B cell (primary cell): ENCODE measurements around the gene FBF1.

Experiments
- EZH2 ChIP-seq: IDR thresholded peaks from 2 replicates; pipeline ENCODE4 v1.6.1; 2012; ENCODE audit warnings: borderline replicate concordance, low read depth, mild to moderate bottlenecking, moderate library complexity, low read length; ENCODE audit not compliant: insufficient read depth, poor library complexity, severe bottlenecking
- TF ChIP-seq, protein P1 (sequence below): fragments of 200-600 bp; IDR thresholded peaks from one replicate; pipeline ENCODE4 v1.8.0; 2022; ENCODE audit warnings: antibody characterized with exemption, mild to moderate bottlenecking

DNA sequence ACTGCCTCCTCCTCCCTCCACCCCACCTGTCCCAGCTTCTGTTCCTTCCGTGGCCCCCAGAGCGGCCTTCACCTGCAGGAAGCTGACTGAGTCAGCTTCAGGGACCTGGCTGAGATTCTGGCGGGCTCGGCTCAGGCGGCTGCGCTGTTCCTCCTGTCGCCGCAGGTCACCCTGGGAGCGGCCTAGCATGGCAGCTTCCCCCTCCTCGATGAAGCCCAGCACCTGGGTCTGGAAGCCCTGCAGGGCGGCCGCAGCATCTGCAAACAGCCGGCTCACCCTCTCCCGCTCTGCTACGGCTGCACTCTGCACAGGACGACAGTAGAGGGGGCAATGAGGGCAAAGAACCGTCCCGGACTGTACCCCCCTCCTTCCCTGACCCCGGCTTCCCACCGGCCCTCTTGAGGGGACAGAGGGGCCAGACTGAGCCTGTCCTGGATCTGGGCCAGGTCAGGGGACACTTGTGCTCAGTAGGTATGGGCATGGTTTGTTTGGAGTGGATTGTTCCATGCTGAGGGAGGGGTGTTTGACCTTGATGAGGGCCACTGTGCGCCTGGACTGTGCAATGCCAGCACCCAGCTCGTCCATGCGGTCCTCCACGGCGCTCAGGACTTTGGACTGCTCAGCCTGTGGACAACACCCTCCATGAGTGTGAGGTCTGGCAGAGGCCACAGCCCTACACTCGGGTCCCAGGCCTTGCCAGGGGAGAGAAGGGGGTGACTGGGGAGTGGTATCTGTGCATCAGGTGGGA lies 64.5 kb downstream of the FBF1 start:
- TF ChIP-seq, protein P1, sequence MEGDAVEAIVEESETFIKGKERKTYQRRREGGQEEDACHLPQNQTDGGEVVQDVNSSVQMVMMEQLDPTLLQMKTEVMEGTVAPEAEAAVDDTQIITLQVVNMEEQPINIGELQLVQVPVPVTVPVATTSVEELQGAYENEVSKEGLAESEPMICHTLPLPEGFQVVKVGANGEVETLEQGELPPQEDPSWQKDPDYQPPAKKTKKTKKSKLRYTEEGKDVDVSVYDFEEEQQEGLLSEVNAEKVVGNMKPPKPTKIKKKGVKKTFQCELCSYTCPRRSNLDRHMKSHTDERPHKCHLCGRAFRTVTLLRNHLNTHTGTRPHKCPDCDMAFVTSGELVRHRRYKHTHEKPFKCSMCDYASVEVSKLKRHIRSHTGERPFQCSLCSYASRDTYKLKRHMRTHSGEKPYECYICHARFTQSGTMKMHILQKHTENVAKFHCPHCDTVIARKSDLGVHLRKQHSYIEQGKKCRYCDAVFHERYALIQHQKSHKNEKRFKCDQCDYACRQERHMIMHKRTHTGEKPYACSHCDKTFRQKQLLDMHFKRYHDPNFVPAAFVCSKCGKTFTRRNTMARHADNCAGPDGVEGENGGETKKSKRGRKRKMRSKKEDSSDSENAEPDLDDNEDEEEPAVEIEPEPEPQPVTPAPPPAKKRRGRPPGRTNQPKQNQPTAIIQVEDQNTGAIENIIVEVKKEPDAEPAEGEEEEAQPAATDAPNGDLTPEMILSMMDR, result peak; percentile 43
- no peak for TF ChIP-seq EZH2
